ENCODE data around the gene EVI5.

The EVI5 gene

DNA sequence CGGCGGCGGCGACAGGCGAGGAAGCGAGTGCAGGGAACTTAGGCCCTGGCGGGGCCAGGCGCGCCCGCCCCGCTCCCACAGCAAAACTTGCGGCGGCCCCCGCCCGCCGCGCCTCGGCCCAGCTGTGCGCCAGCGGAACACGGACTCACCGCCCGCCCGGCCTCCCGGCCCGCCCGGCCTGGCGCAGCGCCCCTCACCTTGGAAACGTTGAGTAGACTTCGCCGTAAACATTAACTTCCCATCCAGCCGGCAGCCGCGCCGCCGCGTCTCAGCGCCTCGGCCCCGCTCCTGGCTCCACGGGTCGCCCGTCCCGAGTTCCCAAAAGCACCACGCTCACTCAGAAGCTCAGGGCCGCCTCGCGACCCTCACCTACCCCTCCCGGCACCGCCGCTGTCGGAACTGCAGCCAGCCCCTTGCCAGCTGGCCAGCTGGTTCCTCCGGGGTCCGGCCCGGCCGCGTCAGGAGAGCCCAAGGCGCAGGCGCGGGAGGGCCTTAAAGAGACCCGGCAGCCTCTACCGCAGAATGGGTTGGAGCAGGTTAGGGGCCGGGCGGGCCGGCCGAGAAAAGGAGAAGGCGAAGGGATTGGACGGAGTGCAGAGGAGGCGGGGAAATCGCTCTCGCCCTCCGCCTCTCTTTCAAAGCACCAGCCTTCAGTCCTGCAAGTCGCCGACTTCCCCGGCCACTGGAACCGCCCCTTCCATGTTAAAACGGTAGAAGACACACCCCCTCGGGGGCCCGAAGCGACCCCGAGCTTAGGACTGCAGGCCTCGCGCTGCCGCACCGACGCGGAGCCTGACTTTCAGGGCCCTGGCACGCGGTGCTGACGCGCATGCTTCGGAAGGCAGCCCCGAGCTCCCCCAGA is at the start of gene EVI5:
Gene EVI5 (minus strand): TSS at position 470 of the 862 bp plus-strand sequence. CDS start 48,562 bp downstream, outside the sequence.
- DNase-seq (ENCODE audit: low read depth in 2 of 2) = peak; percentile 40 to 68

DNA sequence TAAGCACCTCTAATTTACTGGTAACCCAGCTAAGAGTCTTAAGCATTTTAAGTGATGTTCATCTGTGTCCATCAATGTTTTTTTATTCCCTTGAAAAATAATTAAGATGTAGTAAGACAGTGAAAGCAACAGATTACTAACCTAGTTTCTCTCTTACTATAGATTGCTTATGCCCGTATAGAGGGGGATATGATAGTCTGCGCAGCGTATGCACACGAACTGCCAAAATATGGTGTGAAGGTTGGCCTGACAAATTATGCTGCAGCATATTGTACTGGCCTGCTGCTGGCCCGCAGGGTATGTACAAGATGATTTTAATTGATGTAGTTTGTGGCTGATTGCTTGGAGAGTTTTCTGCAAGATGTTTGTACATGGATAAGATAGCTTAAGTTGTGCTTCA is 49.7 kb upstream of the EVI5 start:
- no peak for DNase-seq (ENCODE audit: low read depth in 2 of 2)

DNA sequence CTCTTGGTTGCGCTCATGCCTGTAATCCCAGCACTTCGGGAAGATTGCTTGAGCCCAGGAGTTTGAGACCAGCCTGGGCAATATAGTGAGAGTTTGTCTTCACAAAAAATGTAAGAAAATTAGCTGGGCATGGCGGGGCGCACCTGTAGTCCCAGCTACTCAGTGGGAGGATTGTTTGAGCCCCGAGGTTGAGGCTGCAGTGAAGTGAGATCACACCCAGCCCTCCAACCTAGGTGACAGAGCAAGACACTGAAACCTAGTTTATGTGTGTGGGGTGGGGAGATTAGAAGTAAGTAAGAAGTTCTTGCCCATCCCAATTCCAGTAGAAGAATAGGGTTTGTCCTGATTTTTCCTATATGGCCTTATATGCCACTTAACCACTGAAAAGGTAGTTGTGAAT is 48.9 kb upstream of the EVI5 start:
- DNase-seq (ENCODE audit: low read depth in 2 of 2) = no peak

DNA sequence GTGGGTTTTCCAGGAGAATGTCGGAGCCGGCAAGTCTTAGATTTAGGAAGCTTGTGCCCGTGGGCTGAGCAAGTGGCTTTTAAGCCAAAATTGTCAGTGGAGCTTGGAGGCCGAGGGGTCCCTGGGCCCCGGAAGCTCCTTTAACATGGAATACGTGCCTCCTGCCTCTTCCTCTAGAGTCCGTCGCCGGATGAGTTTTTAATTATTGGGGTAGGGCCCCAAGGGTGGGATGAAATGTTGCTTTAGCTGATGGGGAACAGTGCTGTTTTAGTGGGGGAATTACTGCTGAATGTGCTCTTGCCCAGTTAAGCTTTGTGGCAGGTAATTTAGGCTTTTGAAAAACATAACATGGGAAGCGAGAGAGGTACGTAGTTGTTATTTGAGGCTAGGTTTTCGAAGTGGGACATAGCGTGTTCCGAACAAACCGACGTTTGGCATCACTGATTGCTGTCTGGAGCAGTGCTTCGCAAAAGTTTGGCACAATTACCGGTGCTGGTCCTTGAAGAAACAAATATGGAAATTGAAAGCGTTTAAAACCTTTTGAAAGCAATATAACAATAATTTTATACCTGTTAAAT is 47.7 kb upstream of the EVI5 start:
- no peak for DNase-seq (ENCODE audit: low read depth in 2 of 2)

DNA sequence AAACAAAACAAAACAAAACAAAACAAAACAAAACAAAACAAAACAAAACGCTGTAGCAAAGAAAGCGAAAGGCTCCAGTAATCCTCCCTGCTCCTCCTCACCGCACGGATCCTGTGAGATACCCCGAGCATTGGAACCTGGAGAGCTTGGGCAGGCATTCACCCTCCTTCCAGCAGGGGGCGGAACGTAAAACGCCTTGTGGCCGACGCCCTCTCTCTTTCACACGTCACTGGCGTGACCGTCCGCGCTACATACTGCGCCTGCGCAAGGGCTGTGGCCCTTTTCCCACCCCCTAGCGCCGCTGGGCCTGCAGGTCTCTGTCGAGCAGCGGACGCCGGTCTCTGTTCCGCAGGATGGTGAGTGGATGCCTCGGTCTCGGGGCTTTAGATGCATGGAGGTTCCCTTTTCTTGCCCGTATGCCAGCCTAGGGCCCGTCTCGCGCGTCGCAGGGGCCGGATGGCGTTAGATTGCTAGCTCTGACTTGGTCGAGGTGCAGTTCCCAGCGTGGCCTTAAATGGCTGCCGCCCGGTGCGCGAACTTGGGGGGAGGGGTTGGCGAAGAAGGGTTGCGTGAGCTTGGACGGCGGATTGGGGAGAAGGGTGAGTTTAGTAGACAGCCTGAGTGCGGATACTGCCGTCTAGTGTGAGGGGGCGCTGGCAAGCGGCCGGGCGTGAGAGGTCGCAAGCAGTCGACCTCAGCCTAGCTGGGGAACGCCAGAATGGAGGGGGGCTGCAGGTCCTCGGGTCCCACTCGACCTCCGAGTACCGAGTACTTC is 47.0 kb upstream of the EVI5 start, which contains the start of gene RPL5:
Gene RPL5 (plus strand): TSS at position 279 of the 775 bp plus-strand sequence. CDS start 75 bp downstream, at position 354.
- peak; percentile 94 to 95 for DNase-seq (ENCODE audit: low read depth in 2 of 2)

DNA sequence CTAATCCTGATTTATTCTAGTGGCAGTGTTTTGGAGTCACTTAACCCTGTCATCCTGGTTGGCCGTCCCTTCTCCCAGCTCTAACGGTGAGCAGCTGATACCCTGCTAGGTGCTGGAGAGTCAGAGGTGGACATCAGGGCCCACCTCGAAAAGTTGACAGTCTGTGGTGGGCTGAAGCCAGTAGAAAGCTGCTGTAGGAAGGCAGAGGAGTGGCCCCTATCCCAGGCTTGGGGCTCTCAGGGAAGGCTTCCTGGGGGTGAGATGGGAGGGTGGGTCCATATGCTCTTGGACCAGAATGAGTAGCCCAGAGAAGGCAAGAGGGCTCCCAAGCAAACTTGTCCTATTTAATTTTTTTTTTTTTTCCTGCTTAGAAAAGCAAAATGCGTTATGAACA is 46.5 kb upstream of the EVI5 start:
- DNase-seq (ENCODE audit: low read depth in 2 of 2) = no peak

DNA sequence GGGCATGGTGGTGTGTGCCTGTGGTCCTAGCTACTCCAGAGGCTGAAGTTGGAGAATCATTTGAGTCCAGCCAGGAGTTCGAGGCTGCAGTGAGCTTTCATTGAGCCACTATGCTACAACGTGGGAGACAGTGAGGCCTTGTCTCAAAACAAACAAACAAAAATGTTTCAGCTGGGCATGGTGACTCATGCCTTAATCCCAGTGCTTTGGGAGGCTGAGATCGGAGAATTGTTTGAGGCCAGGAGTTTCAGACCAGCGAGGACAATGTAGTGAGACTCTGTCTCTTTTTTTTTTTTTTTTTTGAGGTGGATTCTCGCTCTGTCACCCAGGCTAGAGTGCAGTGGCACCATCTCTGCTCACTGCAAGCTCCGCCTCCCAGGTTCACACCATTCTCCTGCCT is 41.9 kb upstream of the EVI5 start:
- no peak for DNase-seq (ENCODE audit: low read depth in 2 of 2)

DNA sequence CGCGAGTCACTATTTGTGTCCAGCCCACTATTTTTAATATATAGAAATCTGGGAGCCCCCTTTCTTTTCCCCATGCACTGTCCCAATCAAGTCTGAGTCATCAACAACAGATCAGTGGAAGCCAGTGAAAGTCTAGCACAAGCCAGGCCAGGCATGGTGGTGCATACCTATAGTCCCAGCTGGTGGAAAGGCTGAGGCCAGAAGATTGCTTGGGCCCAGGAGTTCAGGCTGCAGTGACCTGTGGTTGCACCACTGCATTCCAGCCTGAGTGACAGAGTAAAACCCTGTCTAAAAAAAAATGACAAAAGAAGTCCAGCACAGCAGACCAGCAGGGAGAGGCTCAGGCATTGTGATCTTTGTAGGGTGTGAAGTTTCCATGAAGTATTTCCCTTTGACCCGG is 38.0 kb upstream of the EVI5 start:
- DNase-seq (ENCODE audit: low read depth in 2 of 2) = no peak

DNA sequence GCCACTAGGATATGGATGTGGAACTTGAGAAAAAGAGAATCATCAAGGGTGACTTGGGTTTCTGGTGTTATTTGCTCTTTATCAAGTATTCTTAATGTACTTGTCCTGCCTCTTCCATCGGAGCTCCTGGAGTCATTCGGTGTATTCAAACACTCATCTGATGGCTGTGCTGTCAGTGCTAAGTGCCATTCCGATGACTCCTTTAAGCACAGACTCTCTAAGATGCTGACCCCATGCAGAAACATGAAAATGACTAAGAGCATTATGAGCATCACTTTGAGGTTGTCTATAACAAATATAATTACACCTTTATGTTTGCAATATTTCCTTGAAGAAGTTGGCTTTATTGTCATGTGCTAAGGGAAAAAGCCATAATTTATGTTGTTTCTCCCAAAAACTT is 35.6 kb upstream of the EVI5 start:
- DNase-seq (ENCODE audit: low read depth in 2 of 2) = no peak

DNA sequence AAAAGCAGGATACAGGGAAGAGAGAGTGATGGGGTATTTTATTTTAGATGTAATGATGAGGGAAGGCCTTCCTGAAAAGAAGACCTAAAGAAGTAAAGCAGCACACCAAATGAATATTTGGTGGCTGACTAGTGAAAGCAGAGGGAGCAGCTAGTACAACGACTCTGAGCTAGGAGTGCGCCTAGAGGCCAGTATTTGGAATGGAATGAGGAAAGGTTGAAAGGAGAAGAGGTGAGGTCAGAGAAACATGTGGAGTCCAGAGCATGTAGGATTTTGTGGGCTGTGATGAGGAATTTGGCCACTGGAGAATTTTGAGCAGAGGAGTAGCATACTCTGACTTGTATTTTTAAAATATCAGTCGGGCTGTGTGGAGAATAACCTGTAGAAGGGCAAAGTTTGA is 35.1 kb upstream of the EVI5 start:
- DNase-seq (ENCODE audit: low read depth in 2 of 2) = no peak

DNA sequence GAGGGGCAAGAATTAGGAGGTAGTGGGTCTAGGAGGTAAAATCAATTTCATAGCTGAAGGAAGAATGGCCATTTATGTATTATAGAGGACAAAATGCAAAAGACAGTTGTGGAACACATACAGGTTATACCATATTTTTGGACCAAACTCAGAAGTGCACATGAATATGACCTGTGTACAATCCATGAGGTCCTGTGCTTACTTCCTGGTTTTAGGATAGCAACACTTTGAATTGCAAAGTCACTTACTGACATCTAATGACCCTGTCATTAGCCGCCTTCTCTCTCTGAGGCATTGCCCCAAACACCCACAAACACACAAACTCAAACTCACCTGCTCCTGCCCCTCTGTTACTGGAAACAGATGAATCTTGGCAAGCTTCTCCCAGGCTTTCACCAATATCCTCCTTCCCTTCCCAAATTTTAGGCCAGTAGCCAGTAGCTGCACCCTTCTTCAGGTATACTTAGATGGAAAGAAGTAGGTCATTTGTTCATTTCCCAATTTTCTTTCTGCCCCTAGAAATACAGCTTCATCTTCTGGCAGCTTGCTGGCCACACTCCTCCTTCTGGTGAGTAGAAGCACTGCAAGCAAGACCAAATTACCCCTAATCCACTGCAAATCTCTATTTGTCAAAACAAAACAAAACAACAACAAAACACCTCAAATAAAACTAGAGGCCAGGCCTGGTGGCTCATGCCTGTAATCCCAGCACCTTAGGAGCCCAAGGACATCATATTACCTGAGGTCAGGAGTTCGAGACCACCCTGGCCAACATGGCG is 33.3 kb upstream of the EVI5 start:
- DNase-seq (ENCODE audit: low read depth in 2 of 2) = no peak

DNA sequence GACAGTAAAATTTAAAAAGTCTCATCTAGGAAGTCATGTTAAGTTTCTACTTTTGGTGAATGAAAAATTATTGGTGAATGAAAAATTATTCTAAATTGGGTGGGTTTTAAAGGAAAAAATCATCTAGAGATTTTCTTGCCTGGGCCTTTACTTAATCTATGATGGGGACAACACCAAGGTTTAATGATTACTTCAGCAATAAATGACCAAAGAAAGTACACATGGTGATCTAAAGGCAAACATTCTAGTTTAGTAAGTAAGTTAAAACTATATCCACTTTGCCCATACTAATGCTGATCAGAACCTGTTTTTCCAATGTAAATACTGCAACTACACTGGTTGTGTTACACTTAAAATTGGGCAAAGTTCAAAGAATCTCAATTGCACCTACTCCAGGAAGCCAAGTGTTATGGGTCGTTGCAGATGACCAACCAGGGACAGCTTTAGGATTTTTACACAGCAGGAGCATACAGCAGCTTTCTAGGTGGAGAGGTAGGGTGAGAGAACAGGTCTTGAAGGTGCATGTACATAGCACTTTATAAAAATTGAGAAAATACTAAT is 32.3 kb upstream of the EVI5 start:
- DNase-seq (ENCODE audit: low read depth in 2 of 2) = no peak

DNA sequence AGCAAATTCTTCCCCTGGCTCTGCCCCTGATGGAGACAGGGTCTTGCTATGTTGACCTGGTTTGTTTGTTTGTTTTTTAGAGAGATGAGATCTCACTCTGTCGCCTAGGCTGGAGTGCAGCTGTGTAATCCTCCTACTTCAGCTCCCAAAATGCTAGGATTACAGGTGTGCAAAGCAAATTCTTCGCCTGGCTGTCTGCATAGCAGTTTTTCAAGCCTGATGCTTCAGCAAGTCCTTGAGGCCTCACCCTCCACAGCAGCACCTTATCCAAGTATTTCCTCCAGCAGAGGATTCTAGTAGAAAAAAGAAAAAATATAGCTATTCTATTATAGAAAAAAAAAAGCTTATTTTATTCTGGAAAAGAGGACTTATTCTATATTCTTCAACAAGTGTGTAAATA is 31.8 kb upstream of the EVI5 start:
- DNase-seq (ENCODE audit: low read depth in 2 of 2) = no peak

DNA sequence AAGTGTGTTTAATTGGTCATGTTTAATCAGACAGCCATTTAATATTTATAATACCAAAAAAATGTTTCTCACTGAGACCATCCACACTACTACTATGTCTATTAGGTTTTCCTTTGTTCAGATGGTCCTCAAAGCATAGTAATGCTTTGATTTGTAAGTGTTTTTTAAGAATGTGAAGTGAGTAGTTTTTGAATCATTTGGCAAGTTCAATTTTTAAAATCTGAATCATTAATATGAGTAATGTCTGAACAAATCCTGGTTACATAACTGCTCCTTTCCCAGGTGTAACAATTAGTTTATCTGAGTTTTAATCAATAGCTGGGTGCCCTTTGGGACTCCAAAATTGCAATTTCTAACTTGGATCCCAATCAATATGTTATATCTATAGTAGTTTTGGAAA is 23.5 kb upstream of the EVI5 start:
- DNase-seq (ENCODE audit: low read depth in 2 of 2) = no peak

DNA sequence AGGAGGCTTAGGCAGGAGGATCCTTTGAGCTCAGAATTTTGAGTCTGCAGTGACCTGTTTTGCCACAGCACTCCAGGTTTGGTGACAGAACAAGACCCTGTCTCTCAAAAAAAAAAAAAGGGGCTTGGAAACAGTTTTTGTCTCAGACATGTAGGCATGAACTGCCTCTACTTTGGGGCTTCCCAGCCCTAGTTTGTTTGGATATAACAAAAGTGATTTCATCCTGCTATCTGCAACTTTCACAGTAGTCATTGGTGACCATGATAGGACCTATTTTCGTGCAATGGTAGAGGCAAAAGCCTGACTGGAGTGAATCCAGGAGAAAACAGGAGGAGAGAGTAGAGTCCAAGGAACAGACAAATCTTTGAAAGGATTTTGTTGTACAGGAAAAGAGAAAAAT is 20.3 kb upstream of the EVI5 start:
- DNase-seq (ENCODE audit: low read depth in 2 of 2) = no peak

DNA sequence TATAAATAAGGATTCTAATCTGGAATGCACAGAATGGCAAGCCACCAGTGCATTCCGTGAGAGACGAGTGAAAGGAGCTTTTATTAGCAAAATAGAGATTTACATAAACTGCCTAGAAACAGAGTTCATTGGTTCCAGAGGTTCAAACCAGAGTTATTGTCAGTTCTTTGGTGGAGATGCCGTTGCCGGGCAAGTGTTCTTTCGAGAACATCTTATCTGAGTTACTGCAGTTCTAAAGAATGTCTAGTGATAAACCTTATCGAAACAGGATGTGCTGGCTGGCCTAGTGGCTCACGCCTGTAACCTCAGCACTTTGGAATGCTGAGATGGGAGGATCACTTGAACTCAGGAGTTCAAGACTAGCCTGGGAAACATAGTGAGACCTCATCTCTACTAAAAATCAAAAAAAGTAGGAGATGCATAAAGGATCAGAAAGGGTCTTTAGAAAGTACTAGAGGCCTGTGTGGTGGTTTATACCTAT is 19.9 kb upstream of the EVI5 start:
- DNase-seq (ENCODE audit: low read depth in 2 of 2) = no peak

DNA sequence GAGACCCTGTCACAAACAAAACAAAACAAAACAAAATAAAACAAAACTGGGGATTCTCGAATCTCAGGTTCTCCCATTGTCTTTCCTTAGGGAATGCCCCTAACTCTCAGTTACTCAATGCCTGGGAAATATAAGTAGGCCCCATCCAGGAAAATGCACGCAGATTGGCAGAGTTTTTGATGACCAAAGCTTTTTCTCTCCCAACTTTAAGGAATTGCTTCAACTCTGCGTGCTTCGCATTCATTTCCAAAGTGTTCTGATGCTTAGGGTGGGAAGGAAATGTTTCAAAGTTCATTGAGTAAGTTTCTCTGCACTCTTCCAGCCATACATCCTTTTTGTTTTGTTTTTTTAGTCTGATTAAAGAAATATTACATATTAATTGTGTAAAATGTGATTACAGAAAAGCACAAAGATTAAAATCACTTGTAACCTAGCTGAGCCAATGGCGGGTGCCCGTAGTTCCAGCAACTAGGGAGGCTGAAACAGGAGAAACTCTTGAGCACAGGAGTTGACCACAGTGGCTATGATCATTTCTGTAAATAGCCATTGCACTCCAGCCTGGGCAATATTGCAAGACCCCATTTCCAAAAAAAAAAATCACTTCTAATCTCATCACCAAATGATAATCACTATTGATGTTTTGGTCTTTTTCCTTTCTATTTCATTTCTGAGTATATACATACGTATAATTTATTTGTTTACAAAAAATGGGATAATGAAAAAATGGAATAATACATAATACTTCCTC is 18.4 kb upstream of the EVI5 start:
- DNase-seq (ENCODE audit: low read depth in 2 of 2) = no peak

DNA sequence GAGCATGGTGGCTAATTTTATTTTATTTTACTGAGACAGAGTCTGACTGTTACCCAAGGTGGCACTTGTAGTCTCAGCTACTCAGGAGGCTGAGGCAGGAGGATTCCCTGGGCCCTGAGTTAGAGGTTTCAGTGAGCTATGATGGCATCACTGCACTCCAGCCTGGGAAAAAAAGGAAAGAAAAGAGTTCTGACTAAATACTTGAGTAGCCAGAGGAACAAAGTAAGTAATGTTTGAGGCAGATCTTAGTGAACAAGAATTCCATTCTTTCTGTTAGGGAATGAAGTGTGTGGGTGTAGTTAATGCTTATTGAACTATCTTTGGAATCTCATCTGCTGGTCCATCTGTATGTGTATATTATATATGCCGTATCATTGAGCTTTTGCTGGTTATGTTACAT is 13.1 kb upstream of the EVI5 start:
- no peak for DNase-seq (ENCODE audit: low read depth in 2 of 2)

DNA sequence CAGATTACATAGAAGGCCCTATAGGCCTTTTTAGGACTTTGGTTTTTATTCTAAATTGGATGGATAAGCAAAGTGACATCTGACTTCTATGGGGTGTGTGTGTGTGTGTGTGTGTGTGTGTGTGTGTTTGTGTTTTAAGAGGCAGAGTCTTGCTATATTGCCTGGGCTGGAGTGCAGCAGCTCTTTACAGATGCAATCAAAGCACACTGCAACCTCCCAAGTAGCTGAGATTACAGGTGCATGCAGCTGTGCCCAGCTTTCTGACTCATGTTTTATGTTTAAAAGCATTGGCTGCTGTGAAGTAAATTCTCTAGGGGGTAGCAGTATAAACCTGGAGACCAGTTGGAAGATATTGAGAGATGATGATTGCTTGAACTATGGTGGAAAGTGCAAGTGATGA is 12.4 kb upstream of the EVI5 start:
- DNase-seq (ENCODE audit: low read depth in 2 of 2) = no peak

DNA sequence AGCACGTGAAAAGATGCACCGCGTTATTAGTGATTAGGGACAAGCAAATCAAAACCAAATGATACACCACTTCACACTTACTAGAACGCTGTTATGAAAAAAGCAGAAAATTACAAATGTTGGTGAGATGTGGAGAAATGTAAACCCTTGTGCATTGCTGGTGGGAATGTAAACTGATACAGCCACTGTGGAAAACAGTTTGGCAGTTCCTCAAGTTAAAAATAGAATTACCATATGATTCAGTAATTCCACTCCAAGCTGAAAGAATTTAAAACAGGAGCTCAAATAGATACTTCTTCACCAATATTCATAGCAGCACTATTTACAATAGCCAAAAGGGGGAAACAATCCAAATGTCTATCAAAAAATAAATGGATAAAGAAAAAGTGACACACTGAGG is 10.3 kb upstream of the EVI5 start:
- DNase-seq (ENCODE audit: low read depth in 2 of 2) = no peak

DNA sequence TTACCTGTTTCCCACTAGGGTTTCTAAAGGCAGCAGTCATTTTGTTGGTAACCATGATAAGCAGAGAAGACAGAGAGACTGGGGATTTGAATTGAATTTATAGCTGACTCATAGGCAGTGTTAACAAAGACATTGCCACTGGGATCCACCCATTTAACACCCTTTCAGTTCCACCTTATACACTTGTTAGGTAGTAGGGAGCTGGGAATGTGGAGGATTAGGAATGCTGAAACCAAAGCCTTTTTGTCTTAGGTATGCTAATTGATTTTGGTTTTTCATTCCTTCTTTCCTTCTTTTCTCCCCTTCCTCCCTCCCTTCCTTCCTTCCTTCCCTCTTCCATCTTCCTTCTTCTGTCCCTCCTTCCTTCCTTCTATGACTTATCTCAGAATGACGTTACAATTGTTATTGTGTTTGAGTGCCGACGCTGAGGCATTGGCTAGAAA is 7.5 kb upstream of the EVI5 start:
- no peak for DNase-seq (ENCODE audit: low read depth in 2 of 2)

Data from stimulated activated CD4-positive, alpha-beta T cell treated with anti-CD3 and anti-CD28 coated beads, Interleukin-1b, Interleukin-23, amount 100 ng/mL, for 4 hours (primary cell).